HG02588 (cell line): ENCODE data around the gene UNC79.
"Not testable (repeated sequence)": the region's sequence is repeated elsewhere in the genome, so short reads cannot be mapped to it uniquely, and the experiment has no call there.

Experiments
- ATAC-seq: cut with Tn5 transposase; IDR thresholded peaks from one replicate; pipeline ENCODE4 v1.9.1; 2021; ENCODE audit warnings: mild to moderate bottlenecking, moderate library complexity; ENCODE audit not compliant: unreplicated experiment

Gene UNC79

DNA sequence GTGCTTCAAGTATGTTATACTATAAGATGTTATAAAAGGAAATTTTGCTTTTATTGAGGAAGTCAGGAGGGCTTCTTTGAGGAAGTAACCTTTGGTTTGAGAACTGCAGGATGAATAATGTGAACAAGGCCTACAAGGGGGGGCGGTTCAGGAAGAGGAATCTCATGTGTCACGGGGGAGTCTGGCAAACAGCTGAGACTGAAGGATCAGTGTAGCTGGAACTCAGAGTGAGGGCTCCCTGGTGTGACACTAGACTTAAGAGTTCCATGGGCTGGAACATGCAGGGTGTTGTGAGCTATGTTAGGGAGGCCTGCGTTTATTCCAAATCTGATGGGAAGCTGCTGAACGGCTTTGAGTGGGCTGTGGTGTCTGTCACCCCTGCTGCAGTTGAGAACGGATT lies 62.3 kb downstream of the UNC79 start:
- ATAC-seq: no peak

DNA sequence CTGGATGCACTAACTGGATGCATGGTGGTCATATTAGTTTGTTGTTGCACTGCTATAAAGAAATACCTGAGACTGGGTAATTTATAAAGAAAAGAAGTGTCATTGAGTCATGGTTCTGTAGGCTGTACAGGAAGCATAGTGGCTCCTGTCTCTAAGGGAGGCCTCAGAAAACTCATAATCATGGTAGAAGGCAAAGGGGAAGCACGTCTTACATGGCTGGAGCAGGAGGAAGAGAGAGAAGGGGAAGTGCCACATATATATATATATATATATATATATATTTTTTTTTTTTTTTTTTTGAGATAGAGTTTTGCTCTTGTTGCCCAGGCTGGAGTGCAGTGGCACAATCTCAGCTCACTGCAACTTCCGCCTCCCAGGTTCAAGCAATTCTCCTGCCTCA lies 62.9 kb downstream of the UNC79 start:
- not testable (repeated sequence) for ATAC-seq

DNA sequence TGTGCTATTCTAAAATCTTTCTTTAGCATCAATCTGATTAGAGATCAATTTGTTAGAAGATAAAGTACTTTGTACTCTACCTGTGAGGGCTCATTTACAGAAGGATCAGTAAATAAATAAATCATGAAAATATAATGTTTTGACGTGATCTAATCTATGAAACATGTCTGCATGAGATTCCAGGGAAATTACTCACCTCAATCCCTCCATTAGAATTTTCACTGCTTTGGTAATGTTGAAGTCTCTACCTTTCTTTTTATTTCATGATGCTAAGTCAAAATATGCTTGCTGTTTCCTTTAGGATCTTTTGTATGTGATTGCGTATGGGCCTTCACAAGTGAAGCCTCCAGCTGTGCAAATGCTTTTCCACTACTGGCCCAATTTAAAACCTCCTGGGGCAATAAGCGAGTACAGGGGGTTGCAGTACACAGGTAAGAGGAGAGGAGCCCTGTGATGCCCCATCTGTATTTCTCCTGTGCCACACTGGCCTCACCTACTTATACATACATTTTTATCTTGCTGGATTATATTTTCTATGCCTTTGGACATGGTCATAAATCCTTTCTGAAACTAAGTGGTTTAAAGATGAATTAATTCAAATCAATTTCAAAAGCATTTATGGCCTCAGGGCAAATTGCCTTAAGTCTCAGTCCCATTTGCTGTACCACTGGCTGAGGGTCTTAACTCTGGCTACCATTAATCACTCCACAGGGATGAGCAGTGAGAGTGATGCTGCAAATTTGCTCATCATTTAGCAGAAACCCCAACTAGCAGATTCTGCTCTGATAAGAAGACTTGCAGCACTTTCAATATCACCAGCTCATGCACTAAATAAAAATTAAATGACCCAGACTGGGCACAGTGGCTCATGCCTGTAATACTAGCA lies 66.4 kb downstream of the UNC79 start:
- no peak for ATAC-seq

DNA sequence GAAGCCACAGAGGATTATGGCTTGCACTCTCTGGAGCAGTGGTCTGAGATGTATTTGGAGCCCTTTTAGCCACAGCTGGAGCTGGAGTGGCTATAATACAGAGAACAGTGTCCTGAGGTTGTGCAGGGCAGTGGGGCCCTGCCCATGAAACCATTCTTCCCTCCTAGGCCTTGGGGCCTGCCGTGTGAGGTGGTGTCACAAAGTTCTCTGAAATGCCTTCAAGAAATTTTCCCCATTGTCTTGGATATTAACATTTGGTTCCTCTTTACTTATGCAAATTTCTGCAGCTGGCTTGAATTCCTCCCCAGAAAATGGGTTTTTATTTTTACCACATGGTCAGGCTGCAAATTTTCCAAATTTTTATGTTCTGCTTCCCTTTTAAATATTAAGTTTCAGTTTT lies 79.3 kb downstream of the UNC79 start:
- ATAC-seq: no peak

DNA sequence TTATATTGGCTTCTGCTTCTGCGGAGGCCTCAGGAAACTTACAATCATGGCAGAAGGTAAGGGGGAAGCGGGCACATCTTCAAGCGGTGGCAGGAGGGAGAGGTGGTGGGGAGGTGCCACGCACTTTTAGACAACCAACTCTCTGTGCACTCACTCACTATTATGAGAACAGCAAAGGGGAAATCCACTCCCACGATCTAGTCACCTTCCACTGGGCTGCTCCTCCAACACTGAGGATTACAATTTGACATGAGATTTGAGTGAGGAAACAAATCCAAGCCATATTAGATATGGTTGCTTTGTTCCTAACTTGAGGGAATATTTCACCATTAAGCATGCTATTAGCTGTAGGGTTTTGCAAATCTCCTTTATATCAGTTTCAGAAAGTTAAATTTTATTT lies 80.3 kb downstream of the UNC79 start:
- no peak for ATAC-seq

DNA sequence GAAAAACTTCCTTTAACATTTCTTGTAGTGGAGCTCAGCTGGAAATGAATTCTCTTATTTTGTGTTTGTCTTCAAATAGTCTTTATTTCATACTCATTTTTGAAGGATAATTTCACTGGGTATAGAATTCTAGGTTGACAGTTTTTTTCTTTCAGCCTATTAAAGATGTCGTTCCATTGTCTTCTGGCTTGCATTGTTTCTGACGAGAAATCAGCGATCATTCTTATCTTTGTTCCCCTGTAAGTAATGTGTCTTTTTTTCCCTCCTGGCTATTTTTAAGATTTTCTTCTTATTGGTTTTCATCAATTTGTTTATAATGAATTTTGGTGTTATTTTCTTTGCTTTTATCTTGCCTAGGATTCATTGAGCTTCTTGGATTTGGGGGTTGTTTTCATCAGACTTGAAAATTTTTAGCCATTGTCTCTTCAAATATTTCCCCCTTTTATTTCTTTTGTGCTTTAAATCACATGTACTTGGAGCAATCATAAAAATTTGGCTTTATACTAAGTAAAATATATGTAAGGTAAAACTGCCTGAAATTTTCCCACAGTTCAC lies 89.4 kb downstream of the UNC79 start:
- ATAC-seq: no peak

DNA sequence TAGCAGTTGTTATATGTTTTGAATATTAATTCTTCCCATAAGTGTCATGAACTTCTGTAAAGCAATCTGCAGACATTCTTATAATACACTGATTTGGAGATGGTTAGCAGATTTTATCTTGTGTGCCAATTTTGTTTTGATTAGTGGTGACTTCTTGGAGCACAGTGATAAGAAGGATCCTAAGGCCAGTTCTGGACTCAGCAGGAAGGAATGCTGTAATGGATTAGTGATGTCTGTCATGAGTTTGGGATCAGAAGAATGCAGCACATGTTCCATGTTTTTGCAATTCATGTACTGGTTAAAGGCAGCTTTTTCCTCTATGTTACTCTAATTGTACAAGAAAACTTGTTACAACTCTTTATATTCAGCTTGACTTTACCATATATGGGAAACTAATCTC lies 91.5 kb downstream of the UNC79 start:
- no peak for ATAC-seq

DNA sequence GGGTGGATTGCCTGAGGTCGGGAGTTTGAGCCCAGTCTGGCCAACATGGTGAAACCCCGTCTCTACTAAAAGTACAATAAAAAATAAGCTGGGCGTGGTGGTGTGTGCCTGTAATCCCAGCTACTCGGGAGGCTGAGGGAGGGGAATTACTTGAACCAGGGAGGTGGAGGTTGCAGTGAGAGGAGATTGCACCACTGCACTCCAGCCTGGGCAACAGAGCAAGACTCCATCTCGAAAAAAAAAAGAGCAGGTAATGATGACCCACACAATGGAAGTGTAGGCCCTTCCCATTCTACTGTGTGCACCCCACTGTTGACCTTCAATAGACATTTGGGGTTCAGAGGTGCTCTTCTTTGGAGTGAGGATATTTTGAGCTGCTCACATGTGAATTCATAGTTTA lies 94.5 kb downstream of the UNC79 start:
- not testable (repeated sequence) for ATAC-seq

DNA sequence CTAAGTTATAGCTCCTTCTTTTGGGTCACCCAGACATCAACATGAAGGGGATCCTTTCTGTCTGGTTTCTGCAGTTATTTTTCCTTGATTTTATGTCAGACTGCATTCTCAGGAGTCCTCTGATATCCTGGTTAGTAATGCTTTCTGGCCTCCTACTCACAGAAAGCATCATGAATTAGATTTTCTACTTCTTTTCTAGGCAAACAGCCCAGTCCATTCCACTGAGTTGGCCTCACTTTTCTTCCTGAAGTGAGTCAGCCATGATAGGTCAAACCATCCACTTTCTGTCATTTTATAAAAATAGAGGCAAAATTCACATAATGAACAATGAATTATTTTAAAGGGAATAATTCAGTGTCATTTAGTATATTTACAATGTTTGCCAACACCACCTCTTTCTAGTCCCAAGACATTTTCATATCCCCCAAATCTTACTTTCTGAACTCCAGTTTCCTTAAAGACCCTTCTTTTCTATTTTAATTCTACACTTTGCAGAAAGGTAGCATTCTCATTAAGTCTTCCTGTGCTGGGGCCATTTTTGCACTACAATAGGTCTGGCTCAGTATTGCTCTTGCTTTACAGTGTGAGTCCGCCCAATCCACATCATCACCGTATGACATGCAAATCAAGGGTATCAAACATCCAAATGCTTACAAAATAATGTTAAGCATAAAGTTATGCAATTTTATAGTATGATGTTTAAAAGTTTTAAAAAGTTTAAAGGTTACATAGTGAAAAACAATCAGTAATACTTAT lies 95.1 kb downstream of the UNC79 start:
- no peak for ATAC-seq

DNA sequence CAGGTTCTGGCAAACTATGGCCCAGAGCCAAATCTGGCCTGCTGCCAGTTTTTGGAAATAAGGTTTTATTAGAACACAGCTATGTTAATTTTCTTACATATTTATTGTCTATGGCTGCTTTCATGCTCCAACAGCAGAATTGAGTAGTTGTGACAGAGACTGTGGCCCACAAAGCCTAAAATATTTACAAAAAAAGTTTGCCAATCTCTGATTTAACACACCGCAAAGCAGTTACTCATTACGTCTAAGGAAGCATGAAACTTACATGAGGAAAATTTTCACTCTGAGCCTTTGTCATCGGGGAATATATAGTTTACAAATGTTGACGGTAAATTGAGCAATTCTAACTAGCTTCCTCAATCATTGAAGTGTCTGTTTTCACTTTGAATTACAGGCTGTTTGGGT lies 96.5 kb downstream of the UNC79 start:
- no peak for ATAC-seq

DNA sequence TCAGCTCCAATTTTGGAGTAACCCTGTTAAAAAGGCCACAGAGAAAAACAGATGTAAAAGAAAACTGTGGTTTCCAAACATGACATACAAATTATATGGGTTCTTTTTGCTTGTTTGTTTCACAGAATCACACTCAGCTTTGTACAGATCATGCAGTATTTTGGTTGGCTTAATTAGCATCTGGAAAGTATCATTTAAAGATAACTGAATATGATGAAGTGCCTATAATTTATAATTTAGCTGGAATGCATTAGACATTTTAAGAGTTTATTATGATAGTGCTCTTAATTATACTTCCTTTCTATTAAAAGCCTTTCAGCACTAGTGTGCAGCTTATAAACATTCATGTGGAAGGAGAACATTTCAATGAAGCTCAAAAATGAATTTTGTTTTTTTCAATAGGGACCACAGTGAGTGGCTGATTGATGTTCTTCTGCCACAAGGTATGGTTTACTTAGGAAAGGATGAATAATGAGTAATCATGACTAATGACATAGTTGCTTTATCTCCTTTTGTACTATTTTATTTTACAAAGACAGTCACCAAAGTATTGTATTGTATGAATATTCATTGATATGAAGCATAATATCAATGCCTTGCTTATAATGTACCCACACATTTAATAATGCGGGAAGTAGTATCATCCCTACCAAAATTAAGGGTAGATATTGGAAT lies 98.3 kb downstream of the UNC79 start:
- no peak for ATAC-seq

DNA sequence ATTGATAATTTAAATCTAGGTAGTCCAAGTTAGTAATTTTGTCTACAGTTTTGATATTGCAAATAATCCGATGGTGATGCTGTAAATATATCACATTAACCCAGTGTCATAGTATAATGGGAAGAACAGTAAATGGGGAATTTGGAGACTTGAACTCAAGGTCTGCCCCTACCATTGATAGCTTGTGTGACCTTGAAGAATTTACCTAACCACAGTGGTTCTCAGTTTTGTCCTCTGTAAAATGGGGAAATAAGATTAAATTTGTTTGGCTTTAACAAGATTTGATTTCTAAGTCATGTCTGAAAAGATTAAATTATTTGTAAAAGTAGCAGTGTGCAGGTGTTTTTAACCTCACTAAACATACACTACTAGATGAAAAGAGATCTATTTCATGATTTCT lies 100.9 kb downstream of the UNC79 start:
- no peak for ATAC-seq

DNA sequence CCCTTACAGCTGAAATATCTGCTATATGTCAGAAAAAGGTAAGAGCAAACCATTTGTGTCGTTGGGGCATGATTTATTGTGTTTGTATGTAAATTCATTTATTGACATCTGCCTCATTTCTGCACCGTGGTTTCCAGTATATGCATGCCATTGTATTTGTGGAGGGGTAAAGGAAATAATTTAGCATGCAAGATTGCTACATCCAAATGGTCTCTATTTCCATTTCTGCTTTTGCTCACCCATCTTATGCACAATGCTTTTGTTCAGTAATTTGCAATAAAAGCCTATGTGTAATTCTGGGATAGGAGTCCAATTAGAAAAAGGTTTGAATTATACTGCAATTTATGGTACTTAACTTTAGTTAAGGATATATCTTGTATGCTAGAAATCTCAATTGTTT lies 101.8 kb downstream of the UNC79 start:
- ATAC-seq: no peak

DNA sequence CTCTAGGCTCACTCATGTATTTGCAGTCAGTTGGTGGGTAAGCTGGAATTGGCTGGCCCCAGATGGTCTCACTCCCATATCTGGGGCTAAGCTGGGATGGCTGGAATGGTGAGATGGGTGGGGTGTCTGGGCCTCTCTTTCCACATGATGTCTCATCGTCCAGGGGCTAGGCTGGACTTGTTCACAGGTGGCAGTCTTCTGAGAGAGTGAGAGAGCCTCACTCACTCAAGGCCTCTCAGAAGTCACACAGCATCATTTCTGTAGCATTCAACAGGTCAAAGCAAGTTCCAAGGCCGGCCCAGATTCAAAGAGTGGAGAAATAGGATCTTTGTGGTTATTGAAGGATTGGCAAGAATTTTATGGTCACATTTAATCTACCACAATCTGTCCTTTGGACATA lies 102.7 kb downstream of the UNC79 start:
- no peak for ATAC-seq

DNA sequence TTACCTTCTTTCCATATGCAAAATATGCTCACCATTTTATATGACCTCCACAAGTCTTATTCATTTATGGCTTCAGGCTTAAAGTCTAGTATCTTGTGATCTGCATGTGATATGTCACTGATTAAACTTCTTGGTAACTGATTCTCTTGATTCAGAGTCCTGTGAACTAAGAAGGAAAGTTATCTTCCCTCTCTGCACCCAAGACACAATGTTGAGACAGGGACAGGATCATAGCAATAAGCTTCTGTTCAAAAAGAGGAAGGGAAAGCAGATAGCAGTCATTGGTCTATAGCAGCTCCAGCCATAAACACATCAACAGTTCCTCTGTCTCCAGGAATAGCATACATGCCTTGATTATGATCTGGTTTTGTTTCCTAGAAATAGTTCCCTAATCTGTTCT lies 103.1 kb downstream of the UNC79 start:
- peak; percentile 86 for ATAC-seq

DNA sequence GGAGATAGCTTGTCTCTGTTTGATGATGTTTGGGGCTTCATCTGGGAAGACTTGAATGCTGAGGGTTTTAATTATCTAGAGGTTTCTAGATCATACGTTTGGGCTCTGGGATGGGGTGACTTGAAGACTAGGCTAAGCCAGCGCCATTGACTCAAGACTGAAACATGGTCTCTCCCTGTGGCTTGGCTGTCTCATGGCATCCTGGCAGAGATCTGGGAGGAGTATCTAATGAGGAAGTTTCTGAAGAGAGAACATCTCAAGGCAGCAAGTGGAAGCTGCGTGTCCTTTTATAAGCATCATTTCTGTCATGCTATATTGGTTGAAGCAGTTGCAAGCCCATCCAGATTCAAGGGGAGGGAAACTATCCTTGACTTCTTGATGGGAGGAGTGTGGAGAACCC lies 104.8 kb downstream of the UNC79 start:
- ATAC-seq: no peak

DNA sequence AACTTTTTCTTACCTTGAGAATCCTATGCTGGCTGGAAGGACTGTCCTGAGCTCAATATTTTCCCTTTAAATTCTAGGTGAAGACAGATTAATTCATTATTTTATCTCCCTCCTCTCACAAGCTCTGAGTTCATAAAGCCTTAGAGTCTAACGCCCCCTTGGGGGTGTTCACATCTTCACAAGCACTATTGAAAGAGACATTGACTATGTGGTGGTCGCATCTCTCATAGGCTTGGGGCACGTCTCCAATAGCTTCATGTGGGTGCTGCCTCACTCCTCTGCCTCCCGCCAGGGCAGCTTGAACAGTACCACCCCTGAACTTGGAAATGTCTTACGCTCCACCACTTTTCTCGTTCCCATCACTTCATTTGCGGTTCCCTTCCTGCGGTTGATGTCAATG lies 106.2 kb downstream of the UNC79 start:
- no peak for ATAC-seq

DNA sequence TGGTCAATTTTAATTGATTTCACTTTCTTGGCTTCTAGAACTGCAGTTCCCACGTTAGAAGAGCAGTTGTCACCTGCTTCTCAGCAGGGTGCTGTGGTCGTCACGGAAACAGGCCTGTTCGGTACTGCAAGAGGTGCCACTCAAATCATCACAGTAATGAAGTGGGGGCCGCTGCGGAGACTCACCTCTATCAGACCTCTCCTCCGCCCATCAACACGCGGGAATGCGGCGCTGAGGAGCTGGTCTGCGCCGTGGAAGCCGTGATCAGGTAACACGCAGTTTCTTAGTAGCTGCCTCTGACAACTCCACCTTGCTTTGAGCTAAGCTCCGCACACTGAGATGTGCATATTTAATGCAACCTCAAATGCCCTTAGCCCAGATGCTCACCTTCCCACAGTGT lies 107.2 kb downstream of the UNC79 start:
- no peak for ATAC-seq

DNA sequence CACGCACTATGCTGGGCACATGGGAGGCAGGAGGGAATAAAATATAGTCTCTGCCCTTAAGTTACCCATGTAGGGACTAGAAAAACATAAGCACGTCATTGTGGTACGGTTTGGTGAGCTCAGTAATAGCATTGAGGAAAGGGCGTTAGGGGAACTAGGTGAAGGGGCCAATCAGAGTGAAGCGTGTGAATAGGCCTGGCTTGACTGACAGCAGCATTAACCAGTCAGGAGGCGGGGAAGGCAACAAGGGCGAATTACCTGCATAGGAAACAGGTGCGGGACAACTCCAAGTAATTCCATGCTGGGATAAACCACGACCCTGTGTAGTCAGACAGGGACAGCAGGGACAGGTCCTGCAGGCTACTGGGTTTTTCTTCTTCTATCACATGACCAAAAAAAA lies 107.7 kb downstream of the UNC79 start:
- ATAC-seq: no peak

DNA sequence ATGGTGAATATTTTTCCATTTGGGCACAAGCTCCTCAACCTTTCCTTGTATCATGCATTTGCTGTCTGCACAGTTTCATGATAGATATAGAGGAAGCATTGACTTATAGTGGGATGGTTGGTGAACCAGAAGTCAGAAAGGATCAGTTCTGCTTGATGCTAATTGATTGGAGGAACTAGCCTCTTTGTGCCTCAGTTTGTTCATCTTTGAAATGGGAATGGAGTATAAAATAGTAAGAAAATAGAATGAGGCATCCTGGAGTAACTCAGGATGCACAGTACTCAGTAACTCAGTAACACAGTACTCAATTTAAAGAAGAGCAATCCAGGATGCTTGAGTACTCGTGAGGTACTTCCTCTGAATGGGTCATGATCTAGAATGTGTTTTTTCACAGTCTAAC lies 109.5 kb downstream of the UNC79 start:
- no peak for ATAC-seq

DNA sequence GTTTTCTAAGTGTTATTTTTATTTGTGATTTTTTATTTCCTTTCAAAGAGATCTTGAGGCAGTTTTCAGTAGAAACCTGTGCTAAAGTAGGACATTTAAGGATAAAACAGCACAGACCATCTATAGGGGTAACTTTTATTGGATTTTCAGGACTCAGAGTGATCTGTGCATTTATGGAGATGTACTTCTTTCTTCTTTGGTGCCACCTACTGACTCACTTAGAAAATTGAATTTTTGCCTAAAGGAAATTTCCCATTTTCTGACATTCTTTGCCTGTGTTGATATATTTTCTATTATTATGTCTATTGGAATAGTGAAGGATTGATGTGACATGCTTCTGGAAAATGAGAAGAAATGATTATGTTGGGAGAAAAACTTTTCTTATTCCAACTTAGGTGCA lies 113.0 kb downstream of the UNC79 start:
- ATAC-seq: no peak
